Measurements from ENCODE around the gene PACSIN2. TPM values are rescaled to one million over a fixed set of nuclear protein-coding genes. Genes with fewer than 3 reads are reported as not detected.
A peak's percentile ranks its signal among the peaks of the same experiment; 100 is the strongest.

PACSIN2 gene
- total RNA-seq, 3 donors from 2014 or later, result 132 to 184 (median 152) TPM

DNA sequence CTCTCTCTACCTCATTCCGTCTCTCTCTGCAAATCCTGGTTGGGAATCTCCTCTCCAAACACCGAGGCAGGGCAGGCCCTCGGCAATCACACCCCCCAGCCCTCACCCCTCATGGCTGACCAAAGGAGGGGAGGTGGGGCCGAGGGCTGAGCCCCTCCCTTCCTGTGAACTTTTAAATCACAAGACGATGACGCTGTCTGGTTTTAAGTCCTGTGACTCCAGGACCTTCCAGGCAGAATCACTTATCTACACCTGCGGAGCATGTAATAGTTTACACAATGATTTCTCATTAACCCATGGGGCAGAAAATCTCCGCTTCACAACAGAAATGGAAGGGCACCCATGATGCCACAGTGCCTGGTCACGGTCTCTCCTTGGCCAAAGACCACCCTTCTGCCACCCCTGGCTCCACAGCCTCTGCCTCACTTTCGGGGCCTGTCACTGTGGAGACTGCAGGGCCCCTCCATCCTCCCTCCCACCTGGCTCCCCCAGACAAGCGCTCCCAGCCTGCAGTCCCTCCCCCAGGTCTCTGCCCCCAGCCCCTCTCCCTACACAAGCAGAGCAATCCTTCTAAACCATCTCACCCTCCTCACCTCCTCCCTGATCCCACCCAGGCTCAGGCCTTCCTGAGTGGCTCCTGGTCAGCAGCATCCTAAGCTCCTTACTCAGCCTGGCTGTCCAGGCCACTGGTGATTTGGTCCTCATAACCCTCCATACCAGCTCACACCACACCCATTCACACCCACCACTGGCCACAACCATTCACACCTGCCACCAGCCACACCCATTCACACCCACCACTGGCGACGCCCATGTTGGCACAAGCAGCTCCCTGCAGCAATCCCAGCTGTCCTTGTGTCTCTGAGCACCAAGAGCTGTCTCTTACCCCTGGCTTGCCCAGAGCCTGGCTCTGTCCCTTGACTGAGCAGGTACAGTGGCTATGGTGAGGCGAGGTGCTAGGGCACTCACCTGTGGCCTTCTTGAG lies 127.1 kb downstream of the PACSIN2 start:
- H3K9me3 ChIP-seq, result no peaks in the 10 kb centered on the region
- intact Hi-C loops (cut with DNase I, micrococcal nuclease), result loop anchor here in 1 of 2 donors (10.0 kb wide), 1 partner anchor 137 kb away; no protein-coding TSS in a partner anchor
- H3K4me3 ChIP-seq, result no peak overlapping the region
- DNase-seq (peak; percentile 88 to 90 (median 90)), ATAC-seq (peak; percentile 90)
- TF ChIP-seq, protein P1, sequence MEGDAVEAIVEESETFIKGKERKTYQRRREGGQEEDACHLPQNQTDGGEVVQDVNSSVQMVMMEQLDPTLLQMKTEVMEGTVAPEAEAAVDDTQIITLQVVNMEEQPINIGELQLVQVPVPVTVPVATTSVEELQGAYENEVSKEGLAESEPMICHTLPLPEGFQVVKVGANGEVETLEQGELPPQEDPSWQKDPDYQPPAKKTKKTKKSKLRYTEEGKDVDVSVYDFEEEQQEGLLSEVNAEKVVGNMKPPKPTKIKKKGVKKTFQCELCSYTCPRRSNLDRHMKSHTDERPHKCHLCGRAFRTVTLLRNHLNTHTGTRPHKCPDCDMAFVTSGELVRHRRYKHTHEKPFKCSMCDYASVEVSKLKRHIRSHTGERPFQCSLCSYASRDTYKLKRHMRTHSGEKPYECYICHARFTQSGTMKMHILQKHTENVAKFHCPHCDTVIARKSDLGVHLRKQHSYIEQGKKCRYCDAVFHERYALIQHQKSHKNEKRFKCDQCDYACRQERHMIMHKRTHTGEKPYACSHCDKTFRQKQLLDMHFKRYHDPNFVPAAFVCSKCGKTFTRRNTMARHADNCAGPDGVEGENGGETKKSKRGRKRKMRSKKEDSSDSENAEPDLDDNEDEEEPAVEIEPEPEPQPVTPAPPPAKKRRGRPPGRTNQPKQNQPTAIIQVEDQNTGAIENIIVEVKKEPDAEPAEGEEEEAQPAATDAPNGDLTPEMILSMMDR (IDR thresholded peaks at IDR 0.05), result no peak
- peaks cover 3% of the 10 kb centered on the region for H3K36me3 ChIP-seq (ENCODE audit: low read depth)
- peaks cover 8% of the 10 kb centered on the region for H3K4me1 ChIP-seq (ENCODE audit: low read depth)

DNA sequence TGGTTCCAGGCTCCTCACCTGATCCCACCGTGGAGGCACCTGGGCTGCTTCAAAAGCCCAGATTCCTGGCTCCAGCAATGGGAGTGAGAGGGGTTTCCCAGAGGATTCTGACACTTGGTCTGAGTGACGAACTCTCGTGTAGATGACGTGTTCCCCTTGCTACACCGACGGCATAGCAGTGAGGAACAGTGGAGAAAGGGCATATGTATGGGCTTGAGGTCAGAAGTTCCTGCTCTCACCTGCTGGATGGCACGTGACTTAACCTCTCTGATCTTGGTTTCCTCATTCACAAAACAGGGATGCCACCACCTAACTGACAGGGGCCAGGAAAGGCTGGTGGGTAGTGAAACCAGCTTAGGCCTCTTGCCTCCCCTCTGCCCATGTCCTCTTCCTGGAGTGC lies 127.8 kb downstream of the PACSIN2 start:
- peak; percentile 9 for ATAC-seq
- intact Hi-C loops (cut with DNase I, micrococcal nuclease), result loop anchor here in 1 of 2 donors (10.0 kb wide), 1 partner anchor 138 kb away; no protein-coding TSS in a partner anchor
- H3K36me3 ChIP-seq (ENCODE audit: low read depth), result peaks cover 3% of the 10 kb centered on the region
- TF ChIP-seq, protein P1 (IDR thresholded peaks at IDR 0.05), result no peak
- H3K4me1 ChIP-seq (ENCODE audit: low read depth), result peaks cover 10% of the 10 kb centered on the region
- no peaks in the 10 kb centered on the region for H3K9me3 ChIP-seq
- DNase-seq, result no peak
- H3K4me3 ChIP-seq, result no peak overlapping the region

DNA sequence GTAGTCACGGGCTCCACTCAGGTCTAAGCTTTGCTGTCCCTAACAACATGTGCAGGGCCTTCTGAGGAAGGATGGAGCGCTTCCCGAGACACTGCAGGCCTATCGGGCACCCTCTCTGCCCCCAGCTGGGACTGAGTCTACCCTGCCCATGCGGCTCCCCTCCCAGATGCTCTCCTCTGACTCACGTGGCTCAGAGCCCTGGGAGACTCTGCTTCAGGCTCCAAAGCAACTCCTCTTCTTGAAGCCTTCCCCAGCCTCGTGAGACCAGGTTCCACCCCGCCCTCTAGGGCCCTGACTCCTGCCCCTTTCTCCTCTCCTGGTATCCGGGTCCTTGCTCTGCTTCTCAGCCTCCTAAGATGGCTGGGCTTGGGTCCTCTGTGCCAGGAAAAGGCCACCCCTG lies 129.5 kb downstream of the PACSIN2 start:
- Histone ChIP-seq H3K4me1 (ENCODE audit: low read depth) (peaks cover 5% of the 10 kb centered on the region), H3K9me3 (no peaks in the 10 kb centered on the region), H3K4me3 (no peak overlapping the region), H3K36me3 (ENCODE audit: low read depth) (peaks cover 3% of the 10 kb centered on the region)
- no peak for ATAC-seq
- intact Hi-C loops (cut with DNase I, micrococcal nuclease), result loop anchor here in 1 of 2 donors (10.0 kb wide), 1 partner anchor 139 kb away; no protein-coding TSS in a partner anchor
- TF ChIP-seq, protein P1 (IDR thresholded peaks at IDR 0.05), result no peak
- DNase-seq, result no peak

DNA sequence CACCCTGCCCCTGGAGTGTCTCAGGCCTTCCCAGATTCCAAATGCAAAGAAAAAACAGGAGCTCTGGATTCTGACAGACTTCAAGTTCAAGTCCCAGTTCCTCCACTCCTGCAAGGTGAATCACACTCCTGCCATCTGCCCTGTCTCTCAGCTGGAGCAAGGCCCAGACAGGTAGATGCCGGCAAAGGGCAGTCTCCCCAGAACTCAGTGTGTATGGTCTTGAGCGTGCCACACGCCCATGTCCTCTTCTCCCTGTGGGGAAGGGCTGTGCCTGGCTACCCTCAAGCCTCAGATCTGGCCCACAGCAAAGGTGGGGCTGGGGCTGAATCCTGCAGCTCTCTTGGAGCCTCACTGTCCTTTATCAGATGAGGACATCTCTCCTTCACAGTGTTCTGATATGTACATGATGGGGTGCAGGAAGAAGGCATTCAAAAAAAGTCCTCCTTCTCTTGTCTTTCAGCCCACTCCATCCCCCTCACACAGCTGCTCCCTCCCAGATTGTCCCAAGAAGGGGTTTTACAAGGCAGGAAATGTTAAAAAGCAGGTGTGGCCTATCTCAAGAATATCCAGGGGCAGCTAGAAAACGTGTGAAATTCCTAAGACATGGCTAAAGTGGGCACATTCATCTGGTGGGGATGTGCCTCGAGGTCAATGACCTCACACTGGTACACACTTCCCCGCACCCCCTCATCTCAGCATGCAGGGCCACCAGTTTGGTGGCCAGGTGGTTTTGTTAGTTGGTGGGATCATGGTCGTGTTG lies 130.2 kb downstream of the PACSIN2 start:
- ATAC-seq (no peak), DNase-seq (no peak)
- intact Hi-C loops (cut with DNase I, micrococcal nuclease), result loop anchor here in 1 of 2 donors (10.0 kb wide), 1 partner anchor 140 kb away; no protein-coding TSS in a partner anchor
- no peaks in the 10 kb centered on the region for H3K9me3 ChIP-seq
- peaks cover 3% of the 10 kb centered on the region for H3K36me3 ChIP-seq (ENCODE audit: low read depth)
- TF ChIP-seq, protein P1 (IDR thresholded peaks at IDR 0.05), result no peak
- no peak overlapping the region for H3K4me3 ChIP-seq
- peaks cover 5% of the 10 kb centered on the region for H3K4me1 ChIP-seq (ENCODE audit: low read depth)

DNA sequence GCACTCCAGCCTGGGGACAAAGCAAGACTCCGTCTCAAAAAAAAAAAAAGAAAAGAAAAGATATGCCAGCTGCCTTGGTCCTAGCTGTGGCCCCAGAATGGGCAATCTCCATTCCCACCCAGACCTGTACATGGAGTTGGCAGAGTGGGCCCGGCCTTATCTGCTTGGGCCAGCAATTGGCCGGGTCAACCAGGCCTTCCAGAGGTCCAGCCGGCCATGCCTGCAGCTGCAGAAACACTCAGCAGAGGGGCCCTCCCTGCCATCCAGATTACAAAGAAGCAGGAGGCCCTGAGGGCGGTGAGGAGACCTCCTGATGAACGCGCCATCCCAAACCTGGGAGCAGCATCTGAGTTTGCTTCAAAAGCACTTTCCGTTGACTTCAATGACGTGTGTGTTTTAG lies 131.0 kb downstream of the PACSIN2 start:
- peaks cover 4% of the 10 kb centered on the region for H3K36me3 ChIP-seq (ENCODE audit: low read depth)
- H3K4me3 ChIP-seq, result no peak overlapping the region
- H3K4me1 ChIP-seq (ENCODE audit: low read depth), result peaks cover 5% of the 10 kb centered on the region
- intact Hi-C loops (cut with DNase I, micrococcal nuclease), result loop anchor here in 1 of 2 donors (10.0 kb wide), 1 partner anchor 141 kb away; no protein-coding TSS in a partner anchor
- H3K9me3 ChIP-seq, result no peaks in the 10 kb centered on the region
- DNase-seq (no peak), ATAC-seq (no peak)
- TF ChIP-seq, protein P1 (IDR thresholded peaks at IDR 0.05), result no peak

Data from mucosa of descending colon (tissue), 3 donors.